Astrocyte (in vitro differentiated cells and primary cell): Measurements from ENCODE around the gene ARVCF.

Experiments
- EZH2 ChIP-seq: IDR thresholded peaks from 2 replicates; pipeline ENCODE4 v1.6.1; 2012; ENCODE audit warnings: mild to moderate bottlenecking, low read length, inconsistent platforms; ENCODE audit not compliant: insufficient read depth
- TF ChIP-seq, protein P1 (sequence below): IDR thresholded peaks from 2 replicates; pipeline ENCODE4 v1.5.1; 2011; ENCODE audit warnings: low read depth, mild to moderate bottlenecking, inconsistent platforms, low read length, moderate library complexity; ENCODE audit not compliant: insufficient read depth

DNA sequence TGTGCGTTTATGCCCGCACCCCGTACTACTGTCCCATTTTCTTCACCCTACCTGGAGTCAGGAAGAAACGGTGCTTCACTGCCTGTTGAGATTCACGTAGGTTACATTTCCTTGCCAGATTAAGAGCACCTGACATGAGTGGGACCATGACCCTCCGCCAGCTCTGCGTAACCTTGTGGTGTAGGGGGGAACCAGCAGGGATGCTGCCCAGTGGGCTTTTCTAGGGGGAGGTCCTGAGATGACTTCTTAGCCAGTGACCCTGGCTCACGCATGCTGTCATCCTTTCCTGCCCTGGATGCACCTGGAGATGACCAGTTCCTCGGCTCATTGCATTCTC lies 967 bp upstream of the ARVCF start:
- TF ChIP-seq, protein P1, sequence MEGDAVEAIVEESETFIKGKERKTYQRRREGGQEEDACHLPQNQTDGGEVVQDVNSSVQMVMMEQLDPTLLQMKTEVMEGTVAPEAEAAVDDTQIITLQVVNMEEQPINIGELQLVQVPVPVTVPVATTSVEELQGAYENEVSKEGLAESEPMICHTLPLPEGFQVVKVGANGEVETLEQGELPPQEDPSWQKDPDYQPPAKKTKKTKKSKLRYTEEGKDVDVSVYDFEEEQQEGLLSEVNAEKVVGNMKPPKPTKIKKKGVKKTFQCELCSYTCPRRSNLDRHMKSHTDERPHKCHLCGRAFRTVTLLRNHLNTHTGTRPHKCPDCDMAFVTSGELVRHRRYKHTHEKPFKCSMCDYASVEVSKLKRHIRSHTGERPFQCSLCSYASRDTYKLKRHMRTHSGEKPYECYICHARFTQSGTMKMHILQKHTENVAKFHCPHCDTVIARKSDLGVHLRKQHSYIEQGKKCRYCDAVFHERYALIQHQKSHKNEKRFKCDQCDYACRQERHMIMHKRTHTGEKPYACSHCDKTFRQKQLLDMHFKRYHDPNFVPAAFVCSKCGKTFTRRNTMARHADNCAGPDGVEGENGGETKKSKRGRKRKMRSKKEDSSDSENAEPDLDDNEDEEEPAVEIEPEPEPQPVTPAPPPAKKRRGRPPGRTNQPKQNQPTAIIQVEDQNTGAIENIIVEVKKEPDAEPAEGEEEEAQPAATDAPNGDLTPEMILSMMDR, result no peak
- no peak for TF ChIP-seq EZH2
